A673 (cell line): ENCODE results near the gene GRIFIN. TPM values are rescaled to one million over a fixed set of nuclear protein-coding genes. Genes with fewer than 3 reads are reported as not detected.

Experiments
- BruUV-seq: library from RNA; stranded (reverse); fragments of 400-500 nt; replicated peaks from 2 replicates; lab custom pipeline; 2021; lab: Mats Ljungman, UMichigan
- CTCF ChIA-PET: fragments of 300-600 bp; sonication (Branson Sonifier 250); formaldehyde crosslinking; loops from one replicate; lab custom pipeline; 2022; ENCODE audit warnings: antibody characterized with exemption; lab: Charles Lee
- POLR2A ChIA-PET: fragments of 300-600 bp; sonication (Branson Sonifier 250); formaldehyde crosslinking; loops from one replicate; lab custom pipeline; 2022; ENCODE audit warnings: antibody characterized with exemption; ENCODE audit not compliant: low non-redundant PET; lab: Charles Lee
- DNase-seq: peaks from one replicate; pipeline ENCODE4 v3.0.0-alpha.2; 2015; ENCODE audit warnings: low spot score
- H3K27ac ChIP-seq: fragments of 200-600 bp; sonication (generic); 2 replicates; pipeline ENCODE4 v1.5.1; 2016; ENCODE audit warnings: mixed run types, low read depth, mild to moderate bottlenecking, mixed read lengths, antibody characterized with exemption, low read length; ENCODE audit not compliant: poor library complexity, severe bottlenecking
- H3K27me3 ChIP-seq: fragments of 200-600 bp; sonication (generic); replicated peaks from 2 replicates; pipeline ENCODE4 v1.6.1; 2017; ENCODE audit warnings: mixed run types, low read depth, mild to moderate bottlenecking, mixed read lengths, antibody characterized with exemption, low read length; ENCODE audit not compliant: insufficient read depth, poor library complexity
- H3K36me3 ChIP-seq: fragments of 200-600 bp; sonication (generic); 2 replicates; pipeline ENCODE4 v1.6.1; 2016; ENCODE audit warnings: mixed run types, mild to moderate bottlenecking, mixed read lengths, antibody characterized with exemption, low read length; ENCODE audit not compliant: insufficient read depth, poor library complexity, severe bottlenecking
- H3K4me1 ChIP-seq: fragments of 200-600 bp; sonication (generic); 2 replicates; pipeline ENCODE4 v1.6.1; 2017; ENCODE audit warnings: mixed run types, mild to moderate bottlenecking, mixed read lengths, antibody characterized with exemption, low read length; ENCODE audit not compliant: insufficient read depth, poor library complexity, severe bottlenecking
- H3K4me3 ChIP-seq: fragments of 200-600 bp; sonication (generic); 2 replicates; pipeline ENCODE4 v1.5.1; 2016; ENCODE audit warnings: low read depth, mixed run types, mild to moderate bottlenecking, mixed read lengths, low read length; ENCODE audit not compliant: poor library complexity, severe bottlenecking
- H3K9me3 ChIP-seq: fragments of 200-600 bp; sonication (generic); 2 replicates; pipeline ENCODE4 v1.6.1; 2016; ENCODE audit warnings: mixed run types, low read depth, mild to moderate bottlenecking, mixed read lengths, antibody characterized with exemption, low read length; ENCODE audit not compliant: poor library complexity, severe bottlenecking
- CTCF ChIP-seq: fragments of 300-800, 200-600 bp; sonication (generic); conservative IDR thresholded peaks from 2 replicates; pipeline ENCODE4 v1.5.1; 2017; ENCODE audit warnings: low read depth, mild to moderate bottlenecking, antibody characterized with exemption, low read length, moderate library complexity, mixed read lengths
- EZH2 ChIP-seq: fragments of 200-600 bp; sonication (generic); IDR thresholded peaks from 2 replicates; pipeline ENCODE4 v1.6.1; 2017; ENCODE audit warnings: borderline replicate concordance, low read depth, mild to moderate bottlenecking, mixed read lengths, antibody characterized with exemption, low read length; ENCODE audit not compliant: poor library complexity, severe bottlenecking
- intact Hi-C: fragments of 100-400 bp; cut with micrococcal nuclease; formaldehyde crosslinking; loops from one replicate; pipeline ENCODE4 v1.10.0; 2022; ENCODE audit not compliant: unreplicated experiment
- total RNA-seq: library from RNA; stranded (reverse); gene quantifications from 2 replicates; pipeline ENCODE4 v1.2.3, GENCODE V29; 2021

GRIFIN gene
- total RNA-seq, 1 experiment from 2014 or later = not detected

- H3K4me3 ChIP-seq = no peak overlapping the region
- intact Hi-C loops = no loop called here
- BruUV-seq = no TSS peak
- no peaks in the 10 kb centered on the region for H3K4me1 ChIP-seq
- no peaks in the 10 kb centered on the region for H3K9me3 ChIP-seq
- CTCF ChIA-PET = no interaction called here
- no peaks in the 10 kb centered on the region for H3K27me3 ChIP-seq
- TF ChIP-seq EZH2 = no peak
- TF ChIP-seq CTCF = no peak
- POLR2A ChIA-PET = no interaction called here
- H3K27ac ChIP-seq = no peak overlapping the region
- H3K36me3 ChIP-seq = no peaks in the 10 kb centered on the region
- DNase-seq = no peak
Observed at GRCh38 chr7:2476776-2477446, 713 bp upstream of the GRIFIN start.

GRCh38 chr7:2475678-2476015, 551 bp downstream of the GRIFIN start:
- Histone ChIP-seq H3K4me1 (peaks cover 10% of the 10 kb centered on the region), H3K27ac (no peak overlapping the region), H3K36me3 (no peaks in the 10 kb centered on the region), H3K27me3 (no peaks in the 10 kb centered on the region), H3K9me3 (no peaks in the 10 kb centered on the region), H3K4me3 (no peak overlapping the region)
- POLR2A ChIA-PET = no interaction called here
- DNase-seq = no peak
- intact Hi-C loops = no loop called here
- CTCF ChIA-PET = no interaction called here
- no peak for TF ChIP-seq CTCF
- no peak for TF ChIP-seq EZH2
- BruUV-seq = no TSS peak

GRCh38 chr7:2474813-2475677, 1.2 kb downstream of the GRIFIN start:
- intact Hi-C loops = no loop called here
- CTCF ChIA-PET = no interaction called here
- no TSS peak for BruUV-seq
- Histone ChIP-seq H3K4me3 (no peak overlapping the region), H3K27ac (no peak overlapping the region), H3K36me3 (no peaks in the 10 kb centered on the region), H3K9me3 (no peaks in the 10 kb centered on the region), H3K4me1 (peaks cover 10% of the 10 kb centered on the region), H3K27me3 (no peaks in the 10 kb centered on the region)
- DNase-seq = no peak
- TF ChIP-seq EZH2 (no peak), CTCF (no peak)
- POLR2A ChIA-PET = no interaction called here
